ENCODE measurements around the gene CTDNEP1. TPM values are rescaled to one million over a fixed set of nuclear protein-coding genes. Genes with fewer than 3 reads are reported as not detected.

Gene CTDNEP1
- total and polyA plus RNA-seq, 2 of the 4 experiments (the other 2 are of a cell fraction), result 23.8 to 132 TPM

DNA sequence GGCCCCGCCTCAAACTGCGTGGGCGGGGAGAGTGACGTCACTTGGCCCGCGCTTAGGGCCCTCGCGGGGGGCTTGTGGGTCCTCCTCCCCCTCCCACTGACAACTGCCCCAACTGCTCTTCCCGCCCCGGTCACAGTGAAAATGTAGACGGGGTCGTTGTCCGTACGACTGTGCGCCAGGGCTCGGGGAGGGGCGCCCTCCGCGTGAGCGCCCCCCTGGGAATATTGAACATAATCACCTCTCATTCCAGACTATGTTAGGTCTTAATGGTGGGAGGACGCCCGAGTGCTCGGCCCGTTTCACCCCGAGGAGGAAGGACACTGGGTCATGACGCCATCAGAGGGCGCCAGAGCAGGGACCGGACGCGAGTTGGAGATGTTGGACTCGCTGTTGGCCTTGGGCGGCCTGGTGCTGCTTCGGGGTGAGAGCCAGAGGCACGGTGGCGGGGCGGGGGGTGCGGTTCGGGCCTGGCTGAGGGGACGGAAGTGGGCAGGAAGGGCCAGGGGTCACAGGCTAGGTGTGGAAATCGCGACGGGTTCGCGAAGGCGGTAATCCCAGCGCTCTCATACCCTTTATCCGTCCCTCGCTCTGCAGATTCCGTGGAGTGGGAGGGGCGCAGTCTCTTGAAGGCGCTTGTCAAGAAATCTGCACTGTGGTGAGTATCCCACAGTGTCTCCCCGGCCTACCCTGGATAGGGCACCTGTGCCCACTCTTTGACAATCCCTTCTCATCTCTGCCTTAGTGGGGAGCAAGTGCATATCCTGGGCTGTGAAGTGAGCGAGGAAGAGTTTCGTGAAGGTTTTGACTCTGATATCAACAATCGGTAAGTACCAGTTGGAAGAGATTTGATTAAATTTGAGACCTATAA, 876 bp upstream of the CTDNEP1 start, which contains the start of gene ELP5 (continued):
- TF ChIP-seq POLR2A (IDR thresholded peaks at IDR 0.05; ENCODE audit: low read depth, low read length) (peak; percentile 88), BHLHE40 (IDR thresholded peaks at IDR 0.05; ENCODE audit: low read depth, low read length) (no peak), RFX5 (IDR thresholded peaks at IDR 0.05; ENCODE audit: low read depth, low read length) (no peak)
